HG03103 (cell line): Measurements from ENCODE around the gene LRP5.

Experiments
- ATAC-seq: cut with Tn5 transposase; IDR thresholded peaks from one replicate; pipeline ENCODE4 v1.9.1; 2021; ENCODE audit warnings: low read depth; ENCODE audit not compliant: unreplicated experiment

The LRP5 gene

GRCh38 chr11:68306636-68307035 is 5.8 kb upstream of the LRP5 start:
- no peak for ATAC-seq

- no peak for ATAC-seq
These were observed 4.3 kb upstream of the LRP5 start for GRCh38 chr11:68308068-68308467.

DNA sequence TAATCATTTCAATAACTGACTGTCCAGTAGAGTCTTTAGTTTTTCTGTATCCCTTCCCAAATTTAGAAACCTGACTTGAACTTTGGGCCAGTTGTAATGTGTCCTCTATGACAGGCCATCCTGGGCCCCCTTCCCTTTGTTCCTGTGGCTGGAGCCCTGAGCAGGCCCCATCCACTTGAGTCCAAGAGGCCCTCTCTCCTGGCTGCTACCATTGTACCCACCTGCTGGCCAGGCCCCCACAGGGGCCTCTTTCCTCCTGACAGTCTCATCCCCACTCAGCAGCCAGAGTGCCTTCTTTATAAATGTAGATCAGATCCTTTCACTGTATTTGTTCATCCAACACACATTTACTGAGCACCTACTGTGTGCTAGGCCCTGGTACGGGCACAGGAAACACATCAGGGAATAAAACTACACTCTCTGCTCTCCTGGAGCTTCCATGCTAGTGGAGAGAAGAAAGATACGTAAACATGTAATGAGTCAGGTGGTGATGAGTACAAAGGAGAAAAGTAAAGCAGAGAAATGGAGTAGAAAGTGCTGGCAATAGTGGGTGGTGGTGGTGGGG is 2.7 kb upstream of the LRP5 start:
- no peak for ATAC-seq

- ATAC-seq, result no peak
These were observed 953 bp upstream of the LRP5 start for GRCh38 chr11:68311160-68312116.

DNA sequence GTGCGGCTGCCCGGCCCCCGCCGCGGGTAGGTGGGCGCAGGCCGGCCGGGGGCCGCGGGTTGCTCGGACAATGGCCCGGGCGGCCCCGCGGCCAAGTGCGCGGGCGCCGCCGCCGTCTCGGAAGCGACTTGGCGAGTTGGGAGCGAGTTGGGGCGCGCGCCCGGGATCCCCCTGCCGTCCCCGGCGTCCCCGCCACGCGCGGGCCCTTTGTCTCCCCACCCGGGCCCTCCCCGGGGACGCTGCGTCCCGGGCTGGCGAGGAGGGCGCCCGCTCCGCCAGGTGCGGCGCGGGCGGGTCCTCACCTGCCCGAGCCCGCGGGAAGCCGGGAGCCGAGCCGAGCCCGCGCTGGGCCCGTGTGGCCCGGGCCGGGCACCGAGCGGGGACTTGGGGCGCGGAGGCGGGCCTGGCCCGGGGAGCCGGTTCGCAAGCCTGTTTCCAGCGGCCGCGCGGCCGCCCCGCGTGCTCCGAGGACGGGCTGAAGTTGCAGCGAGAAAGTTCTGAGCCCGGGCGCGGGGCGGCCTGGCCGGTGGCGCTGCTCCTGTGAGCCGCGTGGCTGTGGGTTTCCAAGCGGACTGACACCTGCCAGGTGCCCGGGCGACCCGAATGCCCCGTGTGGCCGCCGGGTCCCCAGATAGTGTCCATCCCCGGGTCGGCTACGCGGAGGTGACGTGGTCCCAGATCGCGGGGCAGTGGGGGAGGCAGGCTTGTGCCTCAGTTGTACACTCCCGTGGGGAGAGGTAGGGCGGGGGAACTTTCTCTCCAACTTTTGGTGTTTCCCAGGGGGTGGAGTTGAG is 586 bp downstream of the LRP5 start:
- no peak for ATAC-seq

GRCh38 chr11:68313574-68314202 is 1.3 kb downstream of the LRP5 start:
- ATAC-seq, result no peak

DNA sequence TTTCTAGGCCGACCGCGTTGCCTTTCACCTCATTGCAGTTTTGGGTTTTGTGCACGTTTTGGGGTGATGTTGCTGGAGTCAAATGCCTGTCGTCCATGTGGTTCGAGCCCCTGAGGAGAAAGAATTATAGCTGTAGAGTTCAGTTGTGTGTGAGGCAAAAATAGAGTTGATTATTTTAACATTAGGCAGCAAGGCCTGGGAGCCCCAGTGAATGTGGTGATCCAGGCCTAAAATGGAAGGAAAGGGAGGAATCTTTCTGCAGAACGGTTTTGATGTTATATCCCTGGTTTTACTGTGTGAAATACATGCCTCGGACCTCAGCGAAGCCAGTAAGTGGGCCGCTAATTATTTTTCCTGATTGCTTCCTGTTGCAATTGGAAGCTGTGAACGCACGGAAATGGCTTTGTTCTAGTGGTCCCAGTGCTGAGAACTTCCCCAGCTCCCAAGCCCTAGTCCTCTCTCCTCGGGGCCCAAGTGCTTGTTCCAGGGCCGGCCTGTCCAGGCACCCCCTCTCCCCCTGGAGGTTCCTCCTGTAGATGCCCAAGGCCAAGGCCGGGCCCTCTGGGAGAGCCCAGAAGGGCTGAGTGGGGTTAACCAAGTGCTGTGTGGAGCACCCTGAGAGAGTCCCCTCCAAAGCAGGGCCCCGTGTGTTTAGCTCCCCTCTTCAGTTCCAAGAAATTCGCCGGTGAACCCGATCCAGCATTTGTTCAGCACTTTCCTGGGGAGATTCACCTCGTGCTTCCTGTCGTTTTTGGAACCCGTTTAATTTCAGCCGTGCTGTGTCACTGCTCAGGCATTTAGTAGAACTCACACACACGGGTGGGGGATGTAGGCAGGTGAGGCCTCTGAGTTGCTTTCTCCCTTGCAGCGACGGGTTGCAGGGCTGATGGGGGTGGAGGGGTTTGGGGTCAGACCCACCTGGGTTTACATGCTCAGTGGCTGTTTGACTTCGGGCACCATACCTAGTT is 2.1 kb downstream of the LRP5 start:
- ATAC-seq, result no peak

GRCh38 chr11:68315171-68315920 is 3.0 kb downstream of the LRP5 start:
- ATAC-seq, result no peak

DNA sequence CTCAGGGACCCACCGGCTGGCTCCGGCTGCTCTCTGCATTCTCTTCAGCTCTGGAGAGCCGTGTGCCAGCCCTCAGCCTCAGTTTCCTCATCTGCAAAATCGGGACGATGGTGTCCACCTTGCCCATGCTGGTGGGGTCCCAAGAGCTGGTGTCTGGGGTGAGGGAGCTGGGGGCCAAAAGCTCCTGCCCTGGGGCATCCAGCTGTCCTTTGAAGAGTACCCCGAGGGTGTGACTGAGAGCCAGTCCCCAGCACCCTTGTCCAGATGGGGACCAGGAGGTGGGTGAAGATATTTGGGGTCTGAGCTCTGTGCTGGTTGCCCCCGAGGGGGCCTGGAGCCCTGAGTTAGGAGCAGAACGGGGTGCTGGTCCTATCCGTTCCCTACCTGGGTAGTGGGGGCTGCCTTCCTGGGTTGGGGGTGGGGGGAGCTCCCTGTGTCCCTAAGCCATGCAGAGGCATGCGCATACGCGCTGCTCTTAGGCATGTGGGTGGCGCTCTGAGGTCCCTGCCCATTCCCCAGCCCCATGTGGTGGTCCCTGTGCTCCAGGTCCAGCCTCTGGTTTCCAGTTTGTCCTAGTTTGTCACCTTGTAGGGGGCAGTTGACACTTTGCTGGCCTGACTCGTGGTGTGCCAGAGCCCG is 4.9 kb downstream of the LRP5 start:
- no peak for ATAC-seq

DNA sequence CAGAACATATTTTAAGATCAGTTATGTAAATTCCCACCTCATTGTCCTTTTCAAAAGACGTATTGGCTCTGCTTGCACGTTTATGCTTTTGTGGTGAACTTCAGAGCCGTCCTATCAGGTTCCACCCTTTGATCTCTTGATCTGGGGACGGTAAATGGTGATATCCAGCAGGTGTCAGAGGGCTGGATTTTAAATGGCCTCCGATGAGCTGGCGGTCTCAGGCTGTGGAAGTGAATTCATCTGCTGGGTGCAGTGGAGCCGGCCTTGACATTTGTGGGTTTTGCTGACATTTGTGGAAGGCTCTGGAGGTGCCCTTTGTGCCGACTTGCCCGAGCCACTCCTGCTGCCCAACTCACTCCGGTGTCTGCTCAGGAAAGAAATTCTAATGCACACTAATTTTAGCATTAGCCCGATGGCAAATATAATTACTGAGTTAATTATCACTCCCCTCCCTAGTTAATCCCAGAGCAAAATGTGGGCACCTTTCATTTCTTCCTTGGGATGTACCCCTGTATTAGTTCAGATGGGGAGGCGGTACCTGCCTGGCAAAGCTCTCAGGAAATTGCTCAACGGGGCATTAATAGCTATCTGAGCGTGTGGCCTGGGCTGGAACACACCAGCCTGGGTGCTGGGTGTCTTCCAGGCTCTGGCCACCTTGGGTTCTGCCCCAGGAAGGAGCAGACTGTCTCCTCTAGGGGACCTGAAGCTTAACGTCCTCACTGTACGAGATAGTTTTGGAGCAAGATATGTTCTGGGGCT is 9.1 kb downstream of the LRP5 start:
- ATAC-seq, result no peak

- ATAC-seq, result no peak
These were observed 9.7 kb downstream of the LRP5 start for GRCh38 chr11:68322052-68322430.

DNA sequence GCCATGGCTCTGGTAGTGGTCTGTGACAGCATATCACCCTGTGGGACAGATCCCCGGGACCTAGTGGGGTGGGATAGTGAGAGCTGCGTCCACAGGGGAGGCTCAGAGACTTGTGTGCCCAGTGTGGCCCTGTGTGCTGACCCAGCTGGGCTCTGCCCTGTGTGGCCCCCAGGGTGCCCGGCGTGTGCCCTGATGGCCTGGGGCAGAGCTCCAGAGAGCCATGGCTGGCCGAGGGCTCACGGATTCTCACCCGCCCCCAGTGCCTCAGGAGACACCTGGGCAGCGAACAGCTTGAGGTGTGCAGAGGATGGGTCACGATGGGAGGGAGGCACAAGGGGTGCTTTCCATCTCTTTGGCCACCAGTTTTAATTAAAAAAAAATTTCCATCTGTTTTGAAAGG is 11.8 kb downstream of the LRP5 start:
- no peak for ATAC-seq

GRCh38 chr11:68324695-68325094 is 12.3 kb downstream of the LRP5 start:
- ATAC-seq, result no peak

DNA sequence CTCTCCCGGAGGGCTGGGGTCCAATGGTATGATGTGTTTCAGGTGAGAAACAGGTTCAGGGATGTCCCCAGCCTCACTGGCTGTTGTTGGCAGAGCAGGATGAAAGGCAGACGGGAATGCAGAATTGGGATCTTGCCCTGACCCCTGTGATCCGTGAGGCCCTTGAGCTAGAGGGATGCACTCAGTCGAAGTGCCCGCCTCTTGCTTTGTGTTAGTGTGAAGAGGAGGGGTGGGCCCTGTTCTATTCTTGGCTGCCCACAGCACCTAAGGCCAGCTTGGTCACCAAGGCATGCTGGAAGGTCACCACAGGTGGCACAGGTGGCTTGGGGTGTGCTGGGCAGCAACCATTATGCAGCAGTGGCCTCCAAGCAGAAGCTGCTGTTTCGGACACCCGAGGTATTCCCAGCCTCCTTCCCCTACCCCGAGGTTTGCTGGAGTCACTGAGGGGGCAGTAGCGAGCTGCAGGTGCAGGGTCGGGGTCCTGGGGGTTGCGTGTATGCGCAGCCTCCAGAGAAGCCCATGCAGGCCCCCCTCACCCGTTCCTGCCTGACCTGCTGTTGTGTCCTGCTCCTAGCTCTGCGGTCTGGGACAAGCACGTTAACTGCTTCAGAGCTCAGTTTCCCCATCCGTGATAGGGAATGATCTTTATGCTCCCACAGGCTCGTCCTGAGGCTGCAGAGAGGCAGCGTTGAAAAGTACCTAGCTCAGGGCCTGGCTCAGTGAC is 13.0 kb downstream of the LRP5 start:
- no peak for ATAC-seq

DNA sequence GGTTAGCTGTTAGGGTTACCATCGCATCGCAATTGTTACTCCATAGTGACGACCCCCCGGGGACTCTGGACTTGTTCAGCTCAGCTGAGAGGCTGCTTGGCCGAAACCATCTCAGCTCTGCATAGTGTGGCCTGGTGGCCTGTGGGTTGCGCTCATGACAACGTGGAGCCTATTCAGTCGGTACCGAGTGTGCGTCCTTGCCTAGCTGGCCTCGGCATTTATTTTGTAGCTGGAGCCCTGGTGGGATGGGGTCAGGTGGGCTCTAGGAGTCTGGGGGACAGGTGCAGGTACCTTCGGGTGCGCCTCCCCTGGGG is 13.5 kb downstream of the LRP5 start:
- ATAC-seq, result no peak

DNA sequence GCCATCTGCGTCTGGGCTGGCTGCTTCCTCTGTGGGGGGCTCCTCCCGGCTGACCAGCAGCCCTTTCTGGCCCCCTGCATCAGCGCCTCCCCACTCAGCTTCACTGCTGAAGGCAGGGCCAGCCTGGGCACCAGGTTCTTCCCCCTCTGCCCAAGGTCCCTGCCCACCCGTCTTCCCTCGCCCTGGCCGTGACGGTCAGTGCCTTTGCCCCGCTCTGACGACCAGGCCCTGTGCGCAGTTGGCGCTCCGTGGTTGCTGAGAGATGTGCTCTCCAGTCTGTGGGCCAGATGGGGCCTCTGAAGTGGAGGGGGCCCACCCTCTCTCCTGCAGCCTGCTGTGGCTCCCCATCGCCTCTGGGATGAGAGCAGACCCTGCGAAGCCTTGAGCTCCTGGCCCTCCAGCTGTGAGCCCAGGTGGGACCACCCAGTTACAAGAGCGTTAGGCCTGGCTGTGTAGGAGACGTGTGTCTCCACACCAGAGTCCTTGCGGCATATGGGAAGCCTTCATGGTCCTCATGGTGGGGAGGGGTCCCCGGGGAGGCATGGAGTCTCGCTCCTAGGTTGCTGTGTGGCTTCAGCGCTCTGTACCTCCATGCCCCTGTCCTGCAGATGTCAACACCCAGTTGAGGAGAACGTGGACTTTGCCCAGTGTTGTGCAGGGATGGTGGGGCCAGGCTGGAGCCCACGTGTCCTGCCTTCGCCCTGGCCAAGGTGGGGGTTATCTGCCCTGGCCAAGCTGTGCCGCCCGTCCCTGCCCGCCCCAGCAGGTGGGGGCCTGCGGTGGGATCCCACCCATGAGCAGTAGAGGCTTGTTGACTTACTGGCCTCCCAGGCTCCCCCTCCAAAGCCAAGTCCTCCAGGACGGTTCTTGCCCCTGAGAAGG is 14.2 kb downstream of the LRP5 start:
- no peak for ATAC-seq
